Bronchial epithelial cell (primary cell): ENCODE measurements around the gene ITGA4. TPM values are rescaled to one million over a fixed set of nuclear protein-coding genes. Genes with fewer than 3 reads are reported as not detected.

Source experiments
- DNase-seq: peaks from one replicate; pipeline ENCODE4 v3.0.0-alpha.2; 2010; ENCODE audit warnings: low read depth
- FAIRE-seq: peaks from 2 replicates; lab custom pipeline; 2011; peaks lifted over from hg19 to GRCh38; lab: Jason Lieb, UNC
- H3K27me3 ChIP-seq: 2 replicates; pipeline ENCODE4 v1.5.1; 2011; ENCODE audit warnings: low read length; ENCODE audit not compliant: control insufficient read depth, insufficient read depth
- H3K36me3 ChIP-seq: 2 replicates; pipeline ENCODE4 v1.5.1; 2011; ENCODE audit warnings: low read length; ENCODE audit not compliant: control insufficient read depth, insufficient read depth
- H3K4me3 ChIP-seq: 2 replicates; pipeline ENCODE4 v1.5.1; 2011; ENCODE audit warnings: mild to moderate bottlenecking, low read depth, low read length, control low read depth
- CTCF ChIP-seq: IDR thresholded peaks from 2 replicates; pipeline ENCODE4 v1.5.1; 2011; ENCODE audit warnings: mild to moderate bottlenecking, moderate library complexity, low read length, control low read depth, inconsistent platforms; ENCODE audit not compliant: insufficient read depth, severe bottlenecking
- total RNA-seq: library from RNA; depleted of rRNA; stranded (reverse); fragments of >200 nt; gene quantifications from 2 replicates; pipeline ENCODE4 v1.2.1, GENCODE V29; 2014

Gene ITGA4
- total RNA-seq, 1 donor from 2014 or later = 0.79 TPM

GRCh38 chr2:181520253-181520652, 63.1 kb downstream of the ITGA4 start:
- no peaks in the 10 kb centered on the region for H3K27me3 ChIP-seq
- no peak for TF ChIP-seq CTCF
- no peak for FAIRE-seq
- DNase-seq = no peak
- H3K36me3 ChIP-seq = no peaks in the 10 kb centered on the region
- no peak overlapping the region for H3K4me3 ChIP-seq

DNA sequence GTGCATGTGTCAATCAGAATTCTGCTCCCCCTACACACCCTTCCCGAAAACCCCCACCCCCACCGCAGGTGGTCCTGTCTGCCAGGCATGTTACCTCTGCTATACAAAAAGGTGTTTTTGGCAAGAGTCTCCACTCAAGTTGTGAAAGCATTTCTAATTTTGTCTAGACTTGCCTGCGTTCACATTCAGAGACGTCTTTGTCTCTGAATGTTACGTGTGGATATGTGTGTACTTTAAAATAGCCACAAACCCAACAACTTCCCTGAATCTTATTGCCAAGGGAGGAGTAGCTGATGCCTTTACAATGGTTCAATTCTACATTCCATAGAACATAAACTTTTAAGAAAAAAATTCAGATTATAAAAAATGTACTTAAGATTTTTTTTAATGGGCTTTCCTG, 66.6 kb downstream of the ITGA4 start:
- FAIRE-seq (no peak), DNase-seq (peak; percentile 84)
- H3K4me3 ChIP-seq = no peak overlapping the region
- no peak for TF ChIP-seq CTCF
- H3K27me3 ChIP-seq = no peaks in the 10 kb centered on the region
- no peaks in the 10 kb centered on the region for H3K36me3 ChIP-seq

DNA sequence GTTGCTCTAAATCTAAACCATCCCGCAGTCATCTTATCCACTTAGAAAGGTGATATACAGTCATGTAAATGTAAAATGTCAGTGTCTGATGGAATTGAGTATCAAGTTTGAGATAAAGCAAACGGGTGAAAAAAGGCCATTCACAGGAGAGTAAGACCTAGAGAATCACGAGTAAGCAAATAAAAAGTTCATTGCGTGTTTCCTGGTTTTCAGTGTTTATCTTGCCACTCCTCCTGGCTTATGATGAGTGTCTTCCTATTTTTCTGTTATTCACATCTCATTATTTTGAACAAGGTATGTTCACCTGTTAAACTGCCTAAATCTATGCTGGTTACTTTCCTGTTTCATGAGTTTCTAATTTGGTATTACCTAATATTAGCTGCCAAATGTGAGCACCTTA, 68.8 kb downstream of the ITGA4 start:
- DNase-seq (peak; percentile 10), FAIRE-seq (no peak)
- no peaks in the 10 kb centered on the region for H3K36me3 ChIP-seq
- no peaks in the 10 kb centered on the region for H3K27me3 ChIP-seq
- TF ChIP-seq CTCF = no peak
- no peak overlapping the region for H3K4me3 ChIP-seq

DNA sequence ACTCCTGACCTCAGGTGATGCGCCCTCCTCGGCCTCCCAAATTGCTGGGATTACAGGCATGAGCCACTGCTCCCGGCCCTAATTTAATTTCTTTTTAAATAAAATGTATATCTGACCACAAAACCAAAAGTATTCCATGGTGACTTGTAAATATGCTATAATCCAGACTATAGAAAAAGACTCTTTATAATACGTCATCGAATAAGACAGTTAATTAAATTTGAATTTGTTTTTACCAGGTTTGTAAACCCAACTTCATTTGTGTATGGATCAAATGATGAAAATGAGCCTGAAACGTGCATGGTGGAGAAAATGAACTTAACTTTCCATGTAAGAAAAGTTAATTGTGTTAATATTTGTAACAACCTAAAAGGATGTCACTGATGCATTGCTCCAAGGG, 69.9 kb downstream of the ITGA4 start:
- DNase-seq (no peak), FAIRE-seq (no peak)
- no peak for TF ChIP-seq CTCF
- no peak overlapping the region for H3K4me3 ChIP-seq
- no peaks in the 10 kb centered on the region for H3K36me3 ChIP-seq
- no peaks in the 10 kb centered on the region for H3K27me3 ChIP-seq

DNA sequence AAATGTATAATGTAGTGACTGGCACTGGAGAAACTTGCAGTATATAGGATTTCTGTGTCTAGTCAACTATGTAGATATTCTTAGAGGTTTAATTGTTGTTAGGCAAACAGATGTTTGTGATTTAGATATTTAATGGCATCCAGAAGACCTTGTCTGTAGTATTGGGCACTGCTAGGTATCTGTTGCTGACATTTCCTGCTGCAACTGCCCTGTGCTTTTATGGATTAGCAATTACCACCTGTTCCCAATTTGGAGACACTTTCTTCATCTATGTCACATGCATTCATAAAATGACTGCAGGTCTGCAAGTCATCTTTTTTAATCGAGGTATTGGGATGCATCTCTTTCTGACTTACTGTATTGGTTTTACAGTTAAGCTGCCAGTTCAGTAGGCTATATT, 71.3 kb downstream of the ITGA4 start:
- DNase-seq (no peak), FAIRE-seq (no peak)
- H3K4me3 ChIP-seq = no peak overlapping the region
- H3K27me3 ChIP-seq = no peaks in the 10 kb centered on the region
- H3K36me3 ChIP-seq = no peaks in the 10 kb centered on the region
- no peak for TF ChIP-seq CTCF

- no peak for TF ChIP-seq CTCF
- no peaks in the 10 kb centered on the region for H3K27me3 ChIP-seq
- no peak for FAIRE-seq
- no peaks in the 10 kb centered on the region for H3K36me3 ChIP-seq
- no peak for DNase-seq
- H3K4me3 ChIP-seq = no peak overlapping the region
These were observed 79.5 kb downstream of the ITGA4 start for GRCh38 chr2:181536730-181537129.
